Type B pancreatic cell (in vitro differentiated cells): ENCODE measurements around the gene OVOL3. TPM values are rescaled to one million over a fixed set of nuclear protein-coding genes. Genes with fewer than 3 reads are reported as not detected.

Source experiments
- DNase-seq: peaks from one replicate; pipeline ENCODE4 v3.0.0; 2021; ENCODE audit warnings: mixed read lengths; ENCODE audit not compliant: unreplicated experiment; ENCODE audit errors: extremely low spot score
- H3K27ac Mint-ChIP-seq: 2 replicates; pipeline ENCODE4 v1.8.0; 2021; ENCODE audit warnings: mild to moderate bottlenecking, mixed read lengths
- H3K27me3 Mint-ChIP-seq: 2 replicates; pipeline ENCODE4 v1.8.0; 2021; ENCODE audit warnings: mixed read lengths
- H3K36me3 Mint-ChIP-seq: 2 replicates; pipeline ENCODE4 v1.8.0; 2021; ENCODE audit warnings: mixed read lengths
- H3K4me1 Mint-ChIP-seq: one replicate; pipeline ENCODE4 v1.8.0; 2021; ENCODE audit warnings: mixed read lengths; ENCODE audit not compliant: unreplicated experiment
- H3K4me3 Mint-ChIP-seq: 2 replicates; pipeline ENCODE4 v1.8.0; 2021; ENCODE audit warnings: mild to moderate bottlenecking, mixed read lengths
- H3K9me3 Mint-ChIP-seq: 2 replicates; pipeline ENCODE4 v1.8.0; 2021; ENCODE audit warnings: mixed read lengths
- CTCF ChIP-seq: fragments of 200-600 bp; sonication (generic); conservative IDR thresholded peaks from 2 replicates; pipeline ENCODE4 v1.5.0; 2021; ENCODE audit warnings: antibody characterized with exemption, mild to moderate bottlenecking
- total RNA-seq: library from RNA; stranded (reverse); gene quantifications from 2 replicates; pipeline ENCODE4 v1.2.1, GENCODE V29; 2021; ENCODE audit warnings: low replicate concordance

Gene OVOL3
- total RNA-seq, 1 donor from 2014 or later: not detected

- Mint-ChIP-seq H3K27me3 (no peaks in the 10 kb centered on the region), H3K9me3 (no peaks in the 10 kb centered on the region), H3K4me1 (no peaks in the 10 kb centered on the region), H3K36me3 (no peaks in the 10 kb centered on the region), H3K27ac (no peak overlapping the region), H3K4me3 (no peak overlapping the region)
- no peak for TF ChIP-seq CTCF
- DNase-seq: no peak
Observed at GRCh38 chr19:36101550-36102327, 9.2 kb upstream of the OVOL3 start.

DNA sequence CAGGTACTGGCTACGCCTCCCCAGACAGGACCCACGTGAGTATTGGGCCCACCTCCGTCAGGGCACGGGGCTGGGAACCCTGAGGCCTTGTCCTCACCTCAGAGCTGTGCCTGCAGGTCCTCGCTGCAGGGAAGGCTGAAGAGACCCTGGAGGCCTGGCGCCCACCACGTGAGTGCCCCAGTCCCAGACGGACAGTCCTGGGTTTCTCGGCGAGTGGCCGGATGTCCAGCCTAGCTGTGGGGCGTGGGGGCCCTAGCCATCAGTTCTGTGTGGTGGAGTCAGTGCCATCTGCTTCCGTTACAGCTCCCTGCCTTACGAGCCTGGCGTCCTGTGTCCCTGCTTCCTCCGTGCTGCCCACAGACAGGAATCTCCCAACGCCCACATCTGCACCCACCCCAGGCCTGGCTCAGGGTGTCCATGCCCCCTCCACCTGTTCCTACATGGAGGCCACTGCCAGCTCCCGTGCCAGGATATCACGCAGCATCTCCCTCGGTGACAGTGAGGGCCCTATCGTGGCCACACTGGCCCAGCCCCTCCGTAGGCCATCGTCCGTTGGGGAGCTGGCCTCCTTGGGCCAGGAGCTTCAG is 7.8 kb upstream of the OVOL3 start:
- Mint-ChIP-seq H3K27ac (no peak overlapping the region), H3K27me3 (no peaks in the 10 kb centered on the region), H3K4me1 (no peaks in the 10 kb centered on the region), H3K4me3 (no peak overlapping the region), H3K36me3 (no peaks in the 10 kb centered on the region), H3K9me3 (no peaks in the 10 kb centered on the region)
- DNase-seq: no peak
- TF ChIP-seq CTCF: no peak

- no peaks in the 10 kb centered on the region for H3K36me3 Mint-ChIP-seq
- H3K27ac Mint-ChIP-seq: no peak overlapping the region
- no peak overlapping the region for H3K4me3 Mint-ChIP-seq
- no peaks in the 10 kb centered on the region for H3K27me3 Mint-ChIP-seq
- DNase-seq: no peak
- H3K4me1 Mint-ChIP-seq: no peaks in the 10 kb centered on the region
- no peaks in the 10 kb centered on the region for H3K9me3 Mint-ChIP-seq
- TF ChIP-seq CTCF: no peak
Observed at GRCh38 chr19:36103842-36104552, 6.9 kb upstream of the OVOL3 start.

DNA sequence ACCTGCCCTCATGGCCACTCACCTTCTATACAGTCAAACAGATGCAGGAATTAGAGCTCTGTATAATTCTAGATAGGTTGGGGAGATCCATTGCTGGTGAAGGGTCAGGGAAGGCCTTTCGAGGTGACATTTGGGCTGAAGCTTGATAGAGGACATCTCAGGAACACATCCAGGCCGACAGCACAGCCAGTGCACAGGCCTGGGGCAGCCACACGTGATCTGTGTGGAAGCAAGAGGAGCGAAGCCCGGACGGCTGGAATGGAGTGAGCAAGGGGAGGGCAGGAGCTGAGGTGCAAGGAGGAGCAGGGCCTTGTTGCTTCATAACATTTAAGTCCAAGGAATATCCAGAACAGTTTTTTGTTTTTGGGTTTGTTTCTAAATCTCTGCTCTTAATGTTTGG is 4.5 kb upstream of the OVOL3 start:
- DNase-seq: no peak
- Mint-ChIP-seq H3K4me3 (no peak overlapping the region), H3K4me1 (no peaks in the 10 kb centered on the region), H3K36me3 (no peaks in the 10 kb centered on the region), H3K27ac (no peak overlapping the region), H3K27me3 (no peaks in the 10 kb centered on the region), H3K9me3 (no peaks in the 10 kb centered on the region)
- TF ChIP-seq CTCF: no peak

GRCh38 chr19:36106991-36107390 is 4.0 kb upstream of the OVOL3 start:
- Mint-ChIP-seq H3K4me3 (no peak overlapping the region), H3K36me3 (no peaks in the 10 kb centered on the region), H3K4me1 (no peaks in the 10 kb centered on the region), H3K27me3 (no peaks in the 10 kb centered on the region), H3K9me3 (no peaks in the 10 kb centered on the region), H3K27ac (no peak overlapping the region)
- DNase-seq: no peak
- no peak for TF ChIP-seq CTCF
